Measurements from ENCODE around the gene SLC39A8.
A peak's percentile ranks its signal among the peaks of the same experiment; 100 is the strongest.

Gene SLC39A8

DNA sequence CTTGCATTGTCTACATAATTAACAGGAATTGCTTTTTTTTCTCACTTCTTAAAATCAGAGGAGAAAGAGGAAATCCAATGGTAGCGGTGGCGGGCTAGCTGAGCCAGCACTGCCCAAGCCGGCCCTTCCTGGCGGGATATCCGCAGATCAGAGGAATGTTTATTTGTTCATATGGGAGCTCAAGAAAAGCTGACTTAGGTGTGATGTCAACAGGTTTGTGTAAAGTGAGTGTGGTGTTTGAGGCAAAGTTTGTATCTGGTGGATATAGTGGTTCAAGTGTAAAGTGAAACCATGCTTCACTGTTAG is 466 bp upstream of the SLC39A8 start:
- Histone ChIP-seq H3K9me3 (ENCODE audit: insufficient read depth, low read depth, low read length) (no peaks in the 10 kb centered on the region), H3K79me1 (ENCODE audit: low read length) (peaks cover 10% of the 10 kb centered on the region), H2AK5ac (ENCODE audit: low read length) (no peak overlapping the region), H3K36me3 (ENCODE audit: control insufficient read depth in 1 of 2, insufficient read depth in 2 of 2, low read length in 2 of 2) (no peaks in the 10 kb centered on the region), H3K14ac (ENCODE audit: low read length) (no peak overlapping the region), H3K4me2 (ENCODE audit: low read length) (peak overlapping the region; percentile 68), H3K79me2 (ENCODE audit: control insufficient read depth, insufficient read depth, low read length, poor library complexity) (peaks cover 9% of the 10 kb centered on the region), H3K4ac (ENCODE audit: low read depth, low read length) (no peak overlapping the region), H3K27me3 (ENCODE audit: insufficient read depth, low read length) (no peaks in the 10 kb centered on the region), H3K27ac (ENCODE audit: low read depth, low read length) (no peak overlapping the region), H3K9ac (ENCODE audit: low read length) (no peak overlapping the region), H3K23ac (ENCODE audit: low read length) (no peak overlapping the region), H4K91ac (ENCODE audit: low read depth, low read length) (no peak overlapping the region), H2BK120ac (ENCODE audit: insufficient read depth, low read length, poor library complexity) (no peak overlapping the region), H2BK12ac (ENCODE audit: low read length) (no peak overlapping the region), H3K18ac (ENCODE audit: low read length) (no peak overlapping the region), H3K4me3 (ENCODE audit: low read depth, low read length) (no peak overlapping the region), H4K8ac (ENCODE audit: low read depth, low read length) (peak overlapping the region; percentile 12), H4K12ac (ENCODE audit: low read depth, low read length) (no peak overlapping the region), H2BK5ac (ENCODE audit: low read depth, low read length, poor library complexity) (no peak overlapping the region), H2AFZ (ENCODE audit: insufficient read depth, low read length, poor library complexity) (peak overlapping the region; percentile 60), H3K4me1 (ENCODE audit: control insufficient read depth in 1 of 2, insufficient read depth in 2 of 2, low read length in 2 of 2) (peaks cover 0 to 6% of the 10 kb centered on the region in 2 experiments)
- WGBS (ENCODE audit: extremely low coverage, insufficient coverage, insufficient read length), result no CpG with 5 or more reads among the region's 5 CpGs
- peak in 1 of 2 donors; percentile 6 for DNase-seq

DNA sequence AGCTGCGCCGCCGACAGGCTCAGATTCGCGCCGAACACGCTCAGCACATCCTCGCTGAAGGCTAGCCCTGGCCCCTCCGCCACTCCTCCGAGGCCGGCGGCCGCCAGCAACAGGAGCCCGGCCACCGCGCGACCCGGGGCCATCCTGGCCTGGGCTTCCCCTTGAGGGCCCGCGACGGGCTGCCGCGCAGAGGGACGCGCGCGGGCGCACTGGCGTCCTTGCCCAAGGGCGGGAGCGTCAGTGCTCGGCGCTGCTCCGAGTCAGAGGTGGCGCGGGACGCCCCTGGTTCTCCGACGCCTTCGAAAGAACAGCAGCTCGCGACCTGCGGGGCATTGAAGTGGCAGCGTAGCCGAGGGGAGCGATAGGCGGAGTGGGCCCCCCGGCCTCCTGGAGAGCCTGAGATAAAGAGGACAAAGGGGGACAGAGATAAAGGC is 745 bp downstream of the SLC39A8 start:
- H2BK120ac ChIP-seq (ENCODE audit: insufficient read depth, low read length, poor library complexity), result peak overlapping the region; percentile 96
- H3K9me3 ChIP-seq (ENCODE audit: insufficient read depth, low read depth, low read length), result no peaks in the 10 kb centered on the region
- no peaks in the 10 kb centered on the region for H3K36me3 ChIP-seq (ENCODE audit: control insufficient read depth in 1 of 2, insufficient read depth in 2 of 2, low read length in 2 of 2)
- H3K4me1 ChIP-seq (ENCODE audit: control insufficient read depth in 1 of 2, insufficient read depth in 2 of 2, low read length in 2 of 2), result peaks cover 0 to 7% of the 10 kb centered on the region in 2 experiments
- H3K79me1 ChIP-seq (ENCODE audit: low read length), result peaks cover 10% of the 10 kb centered on the region
- peak overlapping the region; percentile 62 for H2BK12ac ChIP-seq (ENCODE audit: low read length)
- peak; percentile 74 to 79 for DNase-seq
- H3K9ac ChIP-seq (ENCODE audit: low read length), result peak overlapping the region; percentile 49
- peak overlapping the region; percentile 91 for H3K14ac ChIP-seq (ENCODE audit: low read length)
- H2AK5ac ChIP-seq (ENCODE audit: low read length), result peak overlapping the region; percentile 64
- H4K12ac ChIP-seq (ENCODE audit: low read depth, low read length), result peak overlapping the region; percentile 89
- peak overlapping the region; percentile 72 for H2BK5ac ChIP-seq (ENCODE audit: low read depth, low read length, poor library complexity)
- H4K8ac ChIP-seq (ENCODE audit: low read depth, low read length), result peak overlapping the region; percentile 89
- no peaks in the 10 kb centered on the region for H3K27me3 ChIP-seq (ENCODE audit: insufficient read depth, low read length)
- no peak overlapping the region for H3K23ac ChIP-seq (ENCODE audit: low read length)
- peak overlapping the region; percentile 85 for H4K91ac ChIP-seq (ENCODE audit: low read depth, low read length)
- H3K27ac ChIP-seq (ENCODE audit: low read depth, low read length), result peak overlapping the region; percentile 57
- H3K79me2 ChIP-seq (ENCODE audit: control insufficient read depth, insufficient read depth, low read length, poor library complexity), result peaks cover 9% of the 10 kb centered on the region
- peak overlapping the region; percentile 68 for H3K4me2 ChIP-seq (ENCODE audit: low read length)
- peak overlapping the region; percentile 78 for H3K4ac ChIP-seq (ENCODE audit: low read depth, low read length)
- H3K18ac ChIP-seq (ENCODE audit: low read length), result peak overlapping the region; percentile 92
- no CpG with 5 or more reads among the region's 48 CpGs for WGBS (ENCODE audit: extremely low coverage, insufficient coverage, insufficient read length)
- H2AFZ ChIP-seq (ENCODE audit: insufficient read depth, low read length, poor library complexity), result peak overlapping the region; percentile 92
- peak overlapping the region; percentile 78 for H3K4me3 ChIP-seq (ENCODE audit: low read depth, low read length)

DNA sequence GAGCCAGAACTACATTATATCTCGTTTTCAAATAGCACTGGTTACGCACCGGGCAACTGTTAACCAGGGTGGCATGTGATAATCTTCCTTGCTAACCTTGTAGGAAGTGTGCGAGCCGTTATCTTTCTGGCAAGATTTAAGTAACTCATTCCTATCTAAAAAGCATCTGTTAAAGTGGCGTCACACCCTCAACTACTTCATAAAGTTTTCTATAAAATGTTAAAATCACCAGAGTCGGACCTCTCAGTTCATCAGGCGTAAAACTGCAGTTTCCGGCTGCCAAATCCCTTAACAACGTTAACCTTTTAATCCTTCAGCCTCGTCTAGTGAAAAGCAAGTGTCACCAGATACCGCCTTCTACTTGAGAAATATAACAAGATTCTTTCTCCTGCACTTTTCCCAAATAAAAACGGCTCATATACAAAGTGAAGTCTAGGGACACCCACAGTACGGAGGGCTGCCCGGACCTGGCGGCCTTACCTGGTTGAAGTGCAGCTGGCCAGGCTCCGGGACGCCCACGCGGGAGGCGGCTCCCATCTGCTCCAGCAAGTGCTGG is 1.2 kb downstream of the SLC39A8 start:
- peak in 1 of 2 donors; percentile 57 for DNase-seq
- H3K18ac ChIP-seq (ENCODE audit: low read length), result peak overlapping the region; percentile 92
- peak overlapping the region; percentile 72 for H2BK5ac ChIP-seq (ENCODE audit: low read depth, low read length, poor library complexity)
- no peak overlapping the region for H2AK5ac ChIP-seq (ENCODE audit: low read length)
- H3K23ac ChIP-seq (ENCODE audit: low read length), result no peak overlapping the region
- peaks cover 9% of the 10 kb centered on the region for H3K79me2 ChIP-seq (ENCODE audit: control insufficient read depth, insufficient read depth, low read length, poor library complexity)
- peak overlapping the region; percentile 78 for H3K4me3 ChIP-seq (ENCODE audit: low read depth, low read length)
- WGBS (ENCODE audit: extremely low coverage, insufficient coverage, insufficient read length), result no CpG with 5 or more reads among the region's 21 CpGs
- no peaks in the 10 kb centered on the region for H3K36me3 ChIP-seq (ENCODE audit: control insufficient read depth in 1 of 2, insufficient read depth in 2 of 2, low read length in 2 of 2)
- H2AFZ ChIP-seq (ENCODE audit: insufficient read depth, low read length, poor library complexity), result peak overlapping the region; percentile 92
- H3K27ac ChIP-seq (ENCODE audit: low read depth, low read length), result peak overlapping the region; percentile 57
- peaks cover 0 to 10% of the 10 kb centered on the region in 2 experiments for H3K4me1 ChIP-seq (ENCODE audit: control insufficient read depth in 1 of 2, insufficient read depth in 2 of 2, low read length in 2 of 2)
- H4K12ac ChIP-seq (ENCODE audit: low read depth, low read length), result peak overlapping the region; percentile 89
- H3K9me3 ChIP-seq (ENCODE audit: insufficient read depth, low read depth, low read length), result no peaks in the 10 kb centered on the region
- H3K14ac ChIP-seq (ENCODE audit: low read length), result peak overlapping the region; percentile 91
- H4K8ac ChIP-seq (ENCODE audit: low read depth, low read length), result peak overlapping the region; percentile 89
- no peaks in the 10 kb centered on the region for H3K27me3 ChIP-seq (ENCODE audit: insufficient read depth, low read length)
- peak overlapping the region; percentile 68 for H3K4me2 ChIP-seq (ENCODE audit: low read length)
- H3K79me1 ChIP-seq (ENCODE audit: low read length), result peaks cover 10% of the 10 kb centered on the region
- peak overlapping the region; percentile 62 for H2BK12ac ChIP-seq (ENCODE audit: low read length)
- peak overlapping the region; percentile 78 for H3K4ac ChIP-seq (ENCODE audit: low read depth, low read length)
- peak overlapping the region; percentile 60 for H3K9ac ChIP-seq (ENCODE audit: low read length)
- H4K91ac ChIP-seq (ENCODE audit: low read depth, low read length), result peak overlapping the region; percentile 85
- H2BK120ac ChIP-seq (ENCODE audit: insufficient read depth, low read length, poor library complexity), result peak overlapping the region; percentile 96

GRCh38 chr4:102342404-102343074 is 2.7 kb downstream of the SLC39A8 start:
- Histone ChIP-seq H3K4me3 (ENCODE audit: low read depth, low read length) (no peak overlapping the region), H2BK12ac (ENCODE audit: low read length) (no peak overlapping the region)

More at GRCh38 chr4:102342404-102343074, 2.7 kb downstream of the SLC39A8 start:
- peaks cover 9% of the 10 kb centered on the region for H3K79me2 ChIP-seq (ENCODE audit: control insufficient read depth, insufficient read depth, low read length, poor library complexity)
- no peak overlapping the region for H3K18ac ChIP-seq (ENCODE audit: low read length)
- no peak overlapping the region for H4K91ac ChIP-seq (ENCODE audit: low read depth, low read length)
- WGBS (ENCODE audit: extremely low coverage, insufficient coverage, insufficient read length), result no CpG with 5 or more reads among the region's 3 CpGs
- H3K23ac ChIP-seq (ENCODE audit: low read length), result no peak overlapping the region
- peak in 1 of 2 donors; percentile 29 for DNase-seq
- no peak overlapping the region for H4K12ac ChIP-seq (ENCODE audit: low read depth, low read length)
- no peak overlapping the region for H2AFZ ChIP-seq (ENCODE audit: insufficient read depth, low read length, poor library complexity)
- H3K79me1 ChIP-seq (ENCODE audit: low read length), result peaks cover 10% of the 10 kb centered on the region
- H4K8ac ChIP-seq (ENCODE audit: low read depth, low read length), result no peak overlapping the region
- no peaks in the 10 kb centered on the region for H3K27me3 ChIP-seq (ENCODE audit: insufficient read depth, low read length)
- no peak overlapping the region for H2BK5ac ChIP-seq (ENCODE audit: low read depth, low read length, poor library complexity)
- no peak overlapping the region for H3K4ac ChIP-seq (ENCODE audit: low read depth, low read length)
- no peak overlapping the region for H3K9ac ChIP-seq (ENCODE audit: low read length)
- peaks cover 0 to 11% of the 10 kb centered on the region in 2 experiments for H3K4me1 ChIP-seq (ENCODE audit: control insufficient read depth in 1 of 2, insufficient read depth in 2 of 2, low read length in 2 of 2)
- H2BK120ac ChIP-seq (ENCODE audit: insufficient read depth, low read length, poor library complexity), result no peak overlapping the region
- no peaks in the 10 kb centered on the region for H3K36me3 ChIP-seq (ENCODE audit: control insufficient read depth in 1 of 2, insufficient read depth in 2 of 2, low read length in 2 of 2)
- no peak overlapping the region for H3K27ac ChIP-seq (ENCODE audit: low read depth, low read length)
- H2AK5ac ChIP-seq (ENCODE audit: low read length), result no peak overlapping the region
- H3K4me2 ChIP-seq (ENCODE audit: low read length), result peak overlapping the region; percentile 36
- H3K9me3 ChIP-seq (ENCODE audit: insufficient read depth, low read depth, low read length), result no peaks in the 10 kb centered on the region
- no peak overlapping the region for H3K14ac ChIP-seq (ENCODE audit: low read length)
